Gastrocnemius medialis (tissue), 4 donors: ENCODE data around the gene CNKSR3. TPM values are rescaled to one million over a fixed set of nuclear protein-coding genes. Genes with fewer than 3 reads are reported as not detected.

Experiments
- ATAC-seq, 2 donors: fragments of 150-250 bp; one replicate each; pipeline ENCODE4 v1.9.1; 2016
- DNase-seq, 2 donors: peaks; one replicate each; pipeline ENCODE4 v3.0.0-alpha.2; 2019
- H3K27ac ChIP-seq, 4 donors: fragments of 200-600 bp; sonication (generic); 1 replicate in 1 of 4; 2 replicates in 3 of 4; pipeline ENCODE4 v1.5.1; 2016 to 2018; ENCODE audit warnings: mild to moderate bottlenecking in 2 of 4, moderate library complexity in 1 of 4
- H3K27me3 ChIP-seq, 3 donors: fragments of 200-600 bp; sonication (generic) in 2 of 3; 1 replicate in 1 of 3; 2 replicates in 2 of 3; pipeline versions ENCODE4 v1.5.1 to v1.6.0; 2016 to 2019; ENCODE audit warnings: mild to moderate bottlenecking in 1 of 3, moderate library complexity in 1 of 3
- H3K36me3 ChIP-seq, 2 donors: fragments of 200-600 bp; sonication (generic) in 1 of 2; one replicate each; pipeline ENCODE4 v1.5.1; 2017 to 2018
- H3K4me1 ChIP-seq, 2 donors: fragments of 200-600 bp; sonication (generic) in 1 of 2; one replicate each; pipeline ENCODE4 v1.5.1; 2016 to 2017; ENCODE audit warnings: mild to moderate bottlenecking in 2 of 2
- H3K4me3 ChIP-seq, 4 donors: fragments of 200-600 bp; sonication (generic) in 3 of 4; 1 replicate in 1 of 4; 2 replicates in 3 of 4; pipeline ENCODE4 v1.5.1; 2016 to 2019; ENCODE audit warnings: mild to moderate bottlenecking in 2 of 4
- H3K9me3 ChIP-seq, 3 donors: fragments of 200-600 bp; sonication (generic) in 2 of 3; 1 replicate in 1 of 3; 2 replicates in 2 of 3; pipeline ENCODE4 v1.5.1; 2016 to 2019
- POLR2A ChIP-seq, 2 donors: fragments of 450-650 bp; IDR thresholded peaks; one replicate each; pipeline ENCODE4 v1.6.1; 2017; ENCODE audit warnings: antibody characterized with exemption in 2 of 2, mild to moderate bottlenecking in 2 of 2, moderate library complexity in 2 of 2
- in situ Hi-C, 4 donors: fragments of 200-750 bp; cut with MboI; loops; one replicate each; pipeline versions ENCODE4 v1.15.0 to v1.8.0; 2017; ENCODE audit warnings: low sequenced_read_pairs in 4 of 4
- intact Hi-C: fragments of 100-400 bp; cut with DNase I; formaldehyde crosslinking; loops from one replicate; pipeline ENCODE4 v1.15.1; 2023; ENCODE audit warnings: low total_unique reads
- total RNA-seq, 4 donors: library from RNA; depleted of rRNA; stranded (reverse); fragments of >200 nt; gene quantifications; one replicate each; pipeline versions ENCODE4 v1.1.0 to v1.2.3, GENCODE V29; 2016
- TF ChIP-seq, protein P1 (sequence below), 5 experiments: fragments of 450-650 bp in 3 of 5; fragments of 200-600 bp in 2 of 5; sonication (generic) in 2 of 5; IDR thresholded peaks in 4 of 5; conservative IDR thresholded peaks in 1 of 5; 1 replicate in 4 of 5; 2 replicates in 1 of 5; pipeline ENCODE4 v1.5.1; 2016 to 2019; ENCODE audit warnings: antibody characterized with exemption in 5 of 5, mild to moderate bottlenecking in 3 of 5, moderate library complexity in 3 of 5

CNKSR3 gene
- total RNA-seq, 4 donors from 2014 or later = 0.70 to 4.6 (median 2.9) TPM

DNA sequence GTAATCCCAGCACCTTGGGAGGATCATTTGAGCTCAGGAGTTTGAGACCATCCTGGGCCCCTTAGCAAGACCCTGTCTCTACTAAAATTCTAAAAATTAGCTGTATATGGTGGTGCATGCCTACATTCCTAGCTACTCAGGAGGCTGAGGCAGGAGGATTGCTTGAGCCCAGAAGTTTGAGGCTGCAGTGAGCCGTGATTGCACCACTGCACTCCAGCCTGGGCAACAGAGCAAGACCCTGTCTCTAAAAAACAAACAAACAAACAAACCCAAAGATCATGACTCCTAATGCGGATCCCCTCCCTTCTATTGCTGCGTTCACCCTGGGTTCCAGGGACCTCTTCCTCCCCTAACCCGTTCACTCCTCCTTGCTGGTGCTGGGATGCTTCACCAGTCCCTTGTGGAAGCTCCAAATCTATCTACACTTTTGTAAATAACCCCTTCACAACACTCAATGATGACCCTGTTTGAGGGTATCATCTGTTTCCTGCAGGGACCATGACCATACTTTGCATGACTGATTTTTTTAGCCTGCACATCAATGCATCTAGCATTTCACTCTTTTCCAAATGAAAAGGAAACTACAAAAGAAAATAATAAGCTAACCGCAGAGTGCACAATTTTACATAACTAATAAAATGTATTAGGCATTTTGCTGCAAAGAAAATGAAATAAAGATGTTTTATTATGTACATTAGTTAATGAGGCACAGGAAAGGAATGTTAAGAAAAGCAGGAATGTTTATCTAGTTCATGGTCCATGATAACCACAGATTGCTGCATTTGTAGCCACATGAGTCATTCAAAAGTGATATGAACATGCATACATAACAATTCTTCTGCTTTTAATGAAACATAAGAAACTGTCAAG, 123.4 kb downstream of the CNKSR3 start:
- no peaks in the 10 kb centered on the region for H3K4me1 ChIP-seq
- no peak for ATAC-seq
- intact Hi-C loops = no loop called here

GRCh38 chr6:154384191-154384590, 126.3 kb downstream of the CNKSR3 start:
- intact Hi-C loops (no loop called here), in situ Hi-C loops (no loop called here)
- Histone ChIP-seq H3K4me1 (no peaks in the 10 kb centered on the region), H3K36me3 (no peaks in the 10 kb centered on the region), H3K9me3 (no peaks in the 10 kb centered on the region), H3K27ac (no peak overlapping the region), H3K4me3 (no peak overlapping the region), H3K27me3 (no peaks in the 10 kb centered on the region)
- TF ChIP-seq POLR2A (IDR thresholded peaks at IDR 0.05) = no peak
- TF ChIP-seq, protein P1, sequence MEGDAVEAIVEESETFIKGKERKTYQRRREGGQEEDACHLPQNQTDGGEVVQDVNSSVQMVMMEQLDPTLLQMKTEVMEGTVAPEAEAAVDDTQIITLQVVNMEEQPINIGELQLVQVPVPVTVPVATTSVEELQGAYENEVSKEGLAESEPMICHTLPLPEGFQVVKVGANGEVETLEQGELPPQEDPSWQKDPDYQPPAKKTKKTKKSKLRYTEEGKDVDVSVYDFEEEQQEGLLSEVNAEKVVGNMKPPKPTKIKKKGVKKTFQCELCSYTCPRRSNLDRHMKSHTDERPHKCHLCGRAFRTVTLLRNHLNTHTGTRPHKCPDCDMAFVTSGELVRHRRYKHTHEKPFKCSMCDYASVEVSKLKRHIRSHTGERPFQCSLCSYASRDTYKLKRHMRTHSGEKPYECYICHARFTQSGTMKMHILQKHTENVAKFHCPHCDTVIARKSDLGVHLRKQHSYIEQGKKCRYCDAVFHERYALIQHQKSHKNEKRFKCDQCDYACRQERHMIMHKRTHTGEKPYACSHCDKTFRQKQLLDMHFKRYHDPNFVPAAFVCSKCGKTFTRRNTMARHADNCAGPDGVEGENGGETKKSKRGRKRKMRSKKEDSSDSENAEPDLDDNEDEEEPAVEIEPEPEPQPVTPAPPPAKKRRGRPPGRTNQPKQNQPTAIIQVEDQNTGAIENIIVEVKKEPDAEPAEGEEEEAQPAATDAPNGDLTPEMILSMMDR (IDR thresholded peaks at IDR 0.05 in 4 of 5, conservative IDR thresholded peaks at IDR 0.05 in 1 of 5) = no peak
- DNase-seq (no peak), ATAC-seq (no peak)

More for the DNA sequence above, 123.4 kb downstream of the CNKSR3 start:
- no peaks in the 10 kb centered on the region for H3K27me3 ChIP-seq
- no peak overlapping the region for H3K4me3 ChIP-seq
- H3K36me3 ChIP-seq = no peaks in the 10 kb centered on the region
- H3K27ac ChIP-seq = no peak overlapping the region
- H3K9me3 ChIP-seq = no peaks in the 10 kb centered on the region
- DNase-seq = no peak
- TF ChIP-seq, protein P1 (IDR thresholded peaks at IDR 0.05 in 4 of 5, conservative IDR thresholded peaks at IDR 0.05 in 1 of 5) = no peak
- no peak for TF ChIP-seq POLR2A (IDR thresholded peaks at IDR 0.05)
- in situ Hi-C loops = no loop called here

DNA sequence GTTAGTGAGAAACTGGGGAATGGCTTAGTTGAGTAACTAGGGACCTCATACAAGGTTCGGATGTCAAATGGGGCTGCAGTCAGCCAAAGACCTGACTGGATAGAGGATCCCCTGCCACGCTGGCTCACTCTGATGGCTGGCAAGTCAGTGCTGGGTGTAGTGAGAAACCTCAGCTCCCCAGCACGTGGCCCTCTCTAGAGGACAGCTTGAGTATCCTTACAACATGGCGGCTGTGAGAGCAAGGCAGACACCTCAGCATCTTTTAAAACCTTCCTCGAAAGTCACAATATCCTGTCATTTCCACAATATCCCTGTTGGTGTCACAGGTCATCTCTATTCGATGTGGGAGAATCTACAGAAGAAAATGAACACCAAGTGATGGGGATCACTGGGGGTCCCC, 127.2 kb downstream of the CNKSR3 start:
- no peak for DNase-seq
- Histone ChIP-seq H3K4me1 (no peaks in the 10 kb centered on the region), H3K9me3 (no peaks in the 10 kb centered on the region), H3K27ac (no peak overlapping the region), H3K36me3 (no peaks in the 10 kb centered on the region), H3K4me3 (no peak overlapping the region), H3K27me3 (no peaks in the 10 kb centered on the region)
- no peak for ATAC-seq
- TF ChIP-seq POLR2A (IDR thresholded peaks at IDR 0.05) = no peak
- TF ChIP-seq, protein P1 (IDR thresholded peaks at IDR 0.05 in 4 of 5, conservative IDR thresholded peaks at IDR 0.05 in 1 of 5) = no peak
- intact Hi-C loops (no loop called here), in situ Hi-C loops (no loop called here)

- no peak for ATAC-seq
- no peak overlapping the region for H3K27ac ChIP-seq
- no peaks in the 10 kb centered on the region for H3K4me1 ChIP-seq
- H3K27me3 ChIP-seq = no peaks in the 10 kb centered on the region
- no peaks in the 10 kb centered on the region for H3K9me3 ChIP-seq
- no peaks in the 10 kb centered on the region for H3K36me3 ChIP-seq
- no peak for TF ChIP-seq POLR2A (IDR thresholded peaks at IDR 0.05)
- TF ChIP-seq, protein P1 (IDR thresholded peaks at IDR 0.05 in 4 of 5, conservative IDR thresholded peaks at IDR 0.05 in 1 of 5) = no peak
- intact Hi-C loops (no loop called here), in situ Hi-C loops (no loop called here)
- DNase-seq = no peak
- no peak overlapping the region for H3K4me3 ChIP-seq
Measured at GRCh38 chr6:154382740-154383139, 127.7 kb downstream of the CNKSR3 start.
